MM.1S (cell line): ENCODE measurements around the gene GABARAPL1.

ENCODE experiments used
- CTCF ChIP-seq: fragments of 300-600 bp; sonication (generic); IDR thresholded peaks from 2 replicates; pipeline ENCODE4 v1.5.1; 2016; ENCODE audit warnings: antibody characterized with exemption, low read length, mixed read lengths
- EZH2phosphoT487 ChIP-seq: fragments of 300-600 bp; sonication (generic); IDR thresholded peaks from 2 replicates; pipeline ENCODE4 v1.6.1; 2018; ENCODE audit warnings: antibody characterized with exemption, low read length

GRCh38 chr12:10194160-10194670 lies 18.5 kb upstream of the GABARAPL1 start:
- TF ChIP-seq EZH2phosphoT487 (no peak), CTCF (no peak)
